Measurements from ENCODE around the gene TPD52L2. TPM values are rescaled to one million over a fixed set of nuclear protein-coding genes. Genes with fewer than 3 reads are reported as not detected.
"Not testable (repeated sequence)": the region's sequence is repeated elsewhere in the genome, so short reads cannot be mapped to it uniquely, and the experiment has no call there.

TPD52L2 gene
- total and polyA plus RNA-seq, 8 donors: 42.0 to 75.6 (median 52.9) TPM

DNA sequence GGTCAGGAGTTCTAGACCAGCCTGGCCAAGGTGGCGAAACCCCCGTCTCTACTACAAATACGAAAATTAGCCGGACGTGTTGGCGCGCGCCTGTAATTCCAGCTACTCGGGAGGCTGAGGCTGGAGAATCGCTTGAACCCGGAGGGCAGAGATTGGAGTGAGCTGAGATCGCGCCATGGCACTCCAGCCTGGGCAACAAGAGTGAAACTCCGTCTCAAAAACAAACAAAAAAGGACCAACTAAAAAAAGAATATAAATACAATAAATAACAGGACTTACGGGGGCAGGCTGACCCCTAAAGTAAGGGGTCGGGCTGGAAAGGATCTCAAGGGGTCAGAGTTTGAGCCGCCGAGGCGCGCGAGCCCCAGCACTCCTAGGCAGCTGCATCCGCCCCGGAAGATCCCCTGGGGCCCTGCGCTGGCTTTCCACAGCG, 509 bp upstream of the TPD52L2 start:
- peak overlapping the region; percentile 83 to 93 (median 90) for H3K4me3 ChIP-seq
- 0 to 2% (median 0%) methylated on average over 21 to 25 of the region's 25 CpGs for WGBS, 5 donors
- no peak for DNase-seq
- H3K36me3 ChIP-seq: peaks cover 8 to 42% (median 33%) of the 10 kb centered on the region in 4 donors
- H3K27ac ChIP-seq: peak overlapping the region; percentile 86 to 99 (median 95)
- intact Hi-C loops (cut with DNase I; ENCODE audit: low total_unique reads): no loop called here
- H3K4me1 ChIP-seq: peaks cover 21 to 66% (median 39%) of the 10 kb centered on the region in 4 donors
- H3K27me3 ChIP-seq: no peaks in the 10 kb centered on the region
- TF ChIP-seq CTCF (IDR thresholded peaks at IDR 0.05) (no peak), POLR2A (IDR thresholded peaks at IDR 0.05) (no peak), EP300 (IDR thresholded peaks at IDR 0.05) (no peak), POLR2AphosphoS5 (IDR thresholded peaks at IDR 0.05) (no peak)
- H3K9me3 ChIP-seq: no peaks in the 10 kb centered on the region

DNA sequence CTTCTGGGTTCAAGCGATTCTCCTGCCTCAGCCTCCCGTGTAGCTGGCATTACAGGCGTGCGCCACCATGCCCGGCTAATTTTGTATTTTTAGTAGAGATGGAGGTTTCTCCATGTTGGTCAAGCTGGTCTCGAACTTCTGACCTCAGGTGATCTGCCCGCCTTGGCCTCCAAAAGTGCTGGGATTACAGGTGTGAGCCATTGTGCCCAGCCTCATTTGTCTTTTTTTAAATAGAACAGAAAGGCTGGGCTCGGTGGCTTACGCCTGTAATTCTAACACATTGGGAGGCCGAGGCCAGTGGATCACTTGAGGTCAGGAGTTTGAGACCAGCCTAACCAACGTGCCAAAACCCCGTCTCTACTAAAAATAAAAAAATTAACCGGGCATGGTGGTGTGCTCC, 2.0 kb downstream of the TPD52L2 start:
- WGBS, 5 donors: 90 to 95% (median 94%) methylated on average over 13 of the region's 13 CpGs
- H3K27ac ChIP-seq; H3K4me3 ChIP-seq; H3K27me3 ChIP-seq; DNase-seq; intact Hi-C loops (cut with DNase I; ENCODE audit: low total_unique reads); H3K9me3 ChIP-seq: not testable (repeated sequence)
- peaks cover 21 to 53% (median 39%) of the 10 kb centered on the region in 4 donors for H3K4me1 ChIP-seq
- peaks cover 30 to 52% (median 48%) of the 10 kb centered on the region in 4 donors for H3K36me3 ChIP-seq

DNA sequence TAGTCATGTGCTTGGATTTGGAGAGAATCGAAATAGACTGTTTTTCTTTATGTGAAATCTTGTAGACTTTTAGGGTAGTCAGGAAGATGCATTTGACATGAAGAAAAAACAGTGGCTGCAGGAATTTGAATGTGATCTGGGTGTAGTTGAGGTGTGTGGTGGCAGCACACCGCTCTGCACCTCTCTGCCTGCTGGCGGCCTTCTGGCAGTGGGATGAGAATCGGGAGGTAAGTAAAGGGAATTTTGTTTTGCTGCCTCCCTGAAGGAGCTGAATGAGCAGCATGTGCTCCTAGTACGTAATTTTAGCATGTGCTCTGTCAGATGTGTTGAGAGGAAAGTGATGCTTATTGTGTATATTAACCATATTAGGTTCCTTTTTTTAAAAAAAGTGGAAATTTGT, 3.2 kb downstream of the TPD52L2 start:
- Histone ChIP-seq H3K4me3 (no peak overlapping the region), H3K27ac (no peak overlapping the region), H3K9me3 (no peaks in the 10 kb centered on the region), H3K36me3 (peaks cover 36 to 54% (median 52%) of the 10 kb centered on the region in 4 donors), H3K4me1 (peaks cover 18 to 53% (median 31%) of the 10 kb centered on the region in 4 donors), H3K27me3 (no peaks in the 10 kb centered on the region)
- 87 to 94% (median 91%) methylated on average over 5 of the region's 5 CpGs for WGBS, 5 donors
- no peak for DNase-seq
- intact Hi-C loops (cut with DNase I; ENCODE audit: low total_unique reads): no loop called here
- TF ChIP-seq CTCF (IDR thresholded peaks at IDR 0.05) (no peak), POLR2A (IDR thresholded peaks at IDR 0.05) (no peak), POLR2AphosphoS5 (IDR thresholded peaks at IDR 0.05) (no peak), EP300 (IDR thresholded peaks at IDR 0.05) (no peak)

DNA sequence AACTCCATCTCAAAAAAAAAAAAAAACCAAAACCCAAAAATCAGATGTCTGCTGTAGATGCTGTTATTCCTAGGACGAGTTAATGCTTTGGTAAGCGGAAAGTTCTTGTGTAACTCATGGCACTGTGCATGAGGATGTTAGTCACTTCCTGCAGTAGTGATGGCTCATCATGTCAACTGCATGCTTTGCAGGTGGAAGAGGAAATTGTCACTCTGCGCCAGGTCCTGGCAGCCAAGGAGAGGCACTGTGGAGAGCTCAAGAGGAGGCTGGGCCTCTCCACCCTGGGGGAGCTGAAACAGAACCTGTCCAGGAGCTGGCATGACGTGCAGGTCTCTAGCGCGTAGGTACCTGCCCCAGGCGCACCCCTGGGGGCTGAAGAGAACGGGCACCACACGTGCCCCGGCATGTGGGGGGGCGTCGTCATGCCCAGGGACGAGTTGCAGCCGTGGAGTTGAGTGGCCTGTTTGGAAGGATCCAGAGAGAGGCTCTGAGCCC, 8.5 kb downstream of the TPD52L2 start:
- Histone ChIP-seq H3K36me3 (peaks cover 79 to 100% (median 100%) of the 10 kb centered on the region in 4 donors), H3K4me3 (no peak overlapping the region), H3K27ac (peak overlapping the region; percentile 21 to 78 (median 52)), H3K27me3 (no peaks in the 10 kb centered on the region), H3K4me1 (peaks cover 0 to 24% (median 0%) of the 10 kb centered on the region in 4 donors), H3K9me3 (no peaks in the 10 kb centered on the region)
- TF ChIP-seq CTCF (IDR thresholded peaks at IDR 0.05) (no peak), EP300 (IDR thresholded peaks at IDR 0.05) (no peak), POLR2A (IDR thresholded peaks at IDR 0.05) (no peak), POLR2AphosphoS5 (IDR thresholded peaks at IDR 0.05) (peak; percentile 39 to 85 (median 74))
- intact Hi-C loops (cut with DNase I; ENCODE audit: low total_unique reads): no loop called here
- WGBS, 5 donors: 77 to 90% (median 85%) methylated on average over 14 of the region's 14 CpGs
- DNase-seq: peak in 1 of 2 donors; percentile 68

- H3K27me3 ChIP-seq; H3K4me3 ChIP-seq; H3K9me3 ChIP-seq; intact Hi-C loops (cut with DNase I; ENCODE audit: low total_unique reads); DNase-seq: not testable (repeated sequence)
- 85 to 96% (median 92%) methylated on average over 6 to 7 of the region's 7 CpGs for WGBS, 5 donors
- peaks cover 80 to 100% (median 100%) of the 10 kb centered on the region in 4 donors for H3K36me3 ChIP-seq
- H3K27ac ChIP-seq: peak overlapping the region in 4 of 5 donors; percentile 24 to 78 (median 61)
- H3K4me1 ChIP-seq: peaks cover 0 to 19% (median 0%) of the 10 kb centered on the region in 4 donors
These were observed 9.2 kb downstream of the TPD52L2 start for GRCh38 chr20:63874241-63874640.

Measured in stomach (tissue), 9 donors.